ENCODE measurements around the gene ZNF766.

ZNF766 gene

DNA sequence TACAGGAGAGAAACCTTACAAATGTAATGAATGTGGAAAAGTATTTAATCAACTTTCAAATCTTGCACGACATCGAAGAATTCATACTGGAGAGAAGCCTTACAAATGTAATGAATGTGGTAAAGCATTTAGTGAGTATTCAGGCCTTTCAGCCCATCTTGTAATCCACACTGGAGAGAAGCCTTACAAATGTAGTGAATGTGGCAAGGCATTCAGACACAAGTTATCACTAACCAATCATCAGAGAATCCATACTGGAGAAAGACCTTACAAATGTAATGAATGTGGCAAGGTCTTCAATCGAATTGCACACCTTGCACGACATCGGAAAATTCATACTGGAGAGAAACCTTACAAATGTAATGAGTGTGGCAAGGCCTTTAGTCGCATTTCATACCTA, 53.0 kb downstream of the ZNF766 start:
- no peaks in the 10 kb centered on the region for H4K20me1 ChIP-seq (ENCODE audit: insufficient read depth, low read length)
- DNase-seq (no peak), ATAC-seq (ENCODE audit: insufficient read depth, low read depth) (no peak)
- H3K9me3 ChIP-seq (ENCODE audit: insufficient read depth, low read length, severe bottlenecking), result peaks cover 81% of the 10 kb centered on the region
- H3K36me3 ChIP-seq (ENCODE audit: insufficient read depth, low read length), result peaks cover 65% of the 10 kb centered on the region
- no peaks in the 10 kb centered on the region for H3K27me3 ChIP-seq (ENCODE audit: insufficient read depth, low read length, poor library complexity)
- no peak overlapping the region for H2AFZ ChIP-seq (ENCODE audit: low read depth, low read length)
- H3K4me1 ChIP-seq (ENCODE audit: insufficient read depth, low read length), result no peaks in the 10 kb centered on the region
- no peaks in the 10 kb centered on the region for H3K79me2 ChIP-seq (ENCODE audit: insufficient read depth, low read length)
- H3K27ac ChIP-seq (ENCODE audit: low read length), result no peak overlapping the region
- H3K4me3 ChIP-seq (ENCODE audit: low read depth in 1 of 2, low read length in 2 of 2), result no peak overlapping the region
- no peak for TF ChIP-seq EZH2 (IDR thresholded peaks at IDR 0.05; ENCODE audit: borderline replicate concordance, low read depth, low read length, severe bottlenecking)
- TF ChIP-seq, protein P1, sequence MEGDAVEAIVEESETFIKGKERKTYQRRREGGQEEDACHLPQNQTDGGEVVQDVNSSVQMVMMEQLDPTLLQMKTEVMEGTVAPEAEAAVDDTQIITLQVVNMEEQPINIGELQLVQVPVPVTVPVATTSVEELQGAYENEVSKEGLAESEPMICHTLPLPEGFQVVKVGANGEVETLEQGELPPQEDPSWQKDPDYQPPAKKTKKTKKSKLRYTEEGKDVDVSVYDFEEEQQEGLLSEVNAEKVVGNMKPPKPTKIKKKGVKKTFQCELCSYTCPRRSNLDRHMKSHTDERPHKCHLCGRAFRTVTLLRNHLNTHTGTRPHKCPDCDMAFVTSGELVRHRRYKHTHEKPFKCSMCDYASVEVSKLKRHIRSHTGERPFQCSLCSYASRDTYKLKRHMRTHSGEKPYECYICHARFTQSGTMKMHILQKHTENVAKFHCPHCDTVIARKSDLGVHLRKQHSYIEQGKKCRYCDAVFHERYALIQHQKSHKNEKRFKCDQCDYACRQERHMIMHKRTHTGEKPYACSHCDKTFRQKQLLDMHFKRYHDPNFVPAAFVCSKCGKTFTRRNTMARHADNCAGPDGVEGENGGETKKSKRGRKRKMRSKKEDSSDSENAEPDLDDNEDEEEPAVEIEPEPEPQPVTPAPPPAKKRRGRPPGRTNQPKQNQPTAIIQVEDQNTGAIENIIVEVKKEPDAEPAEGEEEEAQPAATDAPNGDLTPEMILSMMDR (IDR thresholded peaks at IDR 0.05; ENCODE audit: borderline replicate concordance, extremely low read depth, low read length, poor library complexity, severe bottlenecking), result no peak
- no peak overlapping the region for H3K9ac ChIP-seq (ENCODE audit: low read depth, low read length)
- no peak overlapping the region for H3K4me2 ChIP-seq (ENCODE audit: insufficient read depth, low read length)

DNA sequence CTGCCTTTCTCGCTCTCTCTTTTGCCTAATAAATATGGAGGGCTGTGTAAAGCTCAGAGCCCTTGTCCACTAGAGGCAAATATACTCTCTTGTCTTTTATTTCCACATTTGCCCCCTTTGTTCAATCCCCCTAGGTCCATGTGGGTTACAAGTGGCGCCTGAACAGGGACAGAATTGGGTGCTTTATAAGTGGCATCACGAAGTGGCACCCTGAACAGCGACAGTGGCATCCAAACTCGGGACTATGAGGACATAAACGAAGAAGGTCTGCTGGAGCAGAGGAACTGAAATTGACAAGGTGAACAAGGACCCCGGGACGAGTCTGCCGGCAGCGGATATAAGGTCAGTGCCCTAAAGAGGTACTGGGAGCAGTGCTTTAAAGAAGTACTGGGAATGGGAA, 62.4 kb downstream of the ZNF766 start:
- no peaks in the 10 kb centered on the region for H3K36me3 ChIP-seq (ENCODE audit: insufficient read depth, low read length)
- no peak overlapping the region for H3K27ac ChIP-seq (ENCODE audit: low read length)
- TF ChIP-seq EZH2 (IDR thresholded peaks at IDR 0.05; ENCODE audit: borderline replicate concordance, low read depth, low read length, severe bottlenecking), result no peak
- TF ChIP-seq, protein P1 (IDR thresholded peaks at IDR 0.05; ENCODE audit: borderline replicate concordance, extremely low read depth, low read length, poor library complexity, severe bottlenecking), result no peak
- no peak overlapping the region for H3K4me3 ChIP-seq (ENCODE audit: low read depth in 1 of 2, low read length in 2 of 2)
- no peaks in the 10 kb centered on the region for H3K27me3 ChIP-seq (ENCODE audit: insufficient read depth, low read length, poor library complexity)
- H3K9me3 ChIP-seq (ENCODE audit: insufficient read depth, low read length, severe bottlenecking), result peaks cover 28% of the 10 kb centered on the region
- DNase-seq, result no peak
- peaks cover 8% of the 10 kb centered on the region for H3K4me1 ChIP-seq (ENCODE audit: insufficient read depth, low read length)
- H3K4me2 ChIP-seq (ENCODE audit: insufficient read depth, low read length), result no peak overlapping the region
- H3K9ac ChIP-seq (ENCODE audit: low read depth, low read length), result no peak overlapping the region
- H2AFZ ChIP-seq (ENCODE audit: low read depth, low read length), result no peak overlapping the region
- peaks cover 7% of the 10 kb centered on the region for H3K79me2 ChIP-seq (ENCODE audit: insufficient read depth, low read length)
- no peaks in the 10 kb centered on the region for H4K20me1 ChIP-seq (ENCODE audit: insufficient read depth, low read length)
- no peak for ATAC-seq (ENCODE audit: insufficient read depth, low read depth)

GRCh38 chr19:52335768-52336116, 66.4 kb downstream of the ZNF766 start:
- ATAC-seq (ENCODE audit: insufficient read depth, low read depth), result peak; percentile 66
- Histone ChIP-seq H3K9me3 (ENCODE audit: insufficient read depth, low read length, severe bottlenecking) (peaks cover 20% of the 10 kb centered on the region), H3K27ac (ENCODE audit: low read length) (peak overlapping the region; percentile 89)

More at GRCh38 chr19:52335768-52336116, 66.4 kb downstream of the ZNF766 start:
- H3K79me2 ChIP-seq (ENCODE audit: insufficient read depth, low read length), result peaks cover 25% of the 10 kb centered on the region
- H2AFZ ChIP-seq (ENCODE audit: low read depth, low read length), result peak overlapping the region; percentile 95
- peak overlapping the region; percentile 88 to 95; a peak in 3 of 4 replicates for H3K4me3 ChIP-seq (ENCODE audit: low read depth in 1 of 2, low read length in 2 of 2)
- no peaks in the 10 kb centered on the region for H3K27me3 ChIP-seq (ENCODE audit: insufficient read depth, low read length, poor library complexity)
- TF ChIP-seq EZH2 (IDR thresholded peaks at IDR 0.05; ENCODE audit: borderline replicate concordance, low read depth, low read length, severe bottlenecking), result no peak
- TF ChIP-seq, protein P1 (IDR thresholded peaks at IDR 0.05; ENCODE audit: borderline replicate concordance, extremely low read depth, low read length, poor library complexity, severe bottlenecking), result no peak
- DNase-seq, result no peak
- peak overlapping the region; percentile 84 for H3K4me2 ChIP-seq (ENCODE audit: insufficient read depth, low read length)
- H3K36me3 ChIP-seq (ENCODE audit: insufficient read depth, low read length), result peaks cover 12% of the 10 kb centered on the region
- H4K20me1 ChIP-seq (ENCODE audit: insufficient read depth, low read length), result no peaks in the 10 kb centered on the region
- peaks cover 18% of the 10 kb centered on the region for H3K4me1 ChIP-seq (ENCODE audit: insufficient read depth, low read length)
- H3K9ac ChIP-seq (ENCODE audit: low read depth, low read length), result peak overlapping the region; percentile 97
